Prostate gland (tissue), 2 donors: ENCODE results near the gene CUL1.

Experiments
- CTCF ChIP-seq, 4 experiments: fragments of 200-600 bp in 2 of 4; fragments of 450-650 bp in 2 of 4; sonication (generic) in 2 of 4; IDR thresholded peaks; 1 replicate in 3 of 4; 2 replicates in 1 of 4; pipeline ENCODE4 v1.5.1; 2016 to 2019; ENCODE audit warnings: antibody characterized with exemption in 4 of 4, mild to moderate bottlenecking in 2 of 4, moderate library complexity in 2 of 4
- POLR2A ChIP-seq: fragments of 450-650 bp; IDR thresholded peaks from one replicate; pipeline ENCODE4 v1.6.1; 2016; ENCODE audit warnings: antibody characterized with exemption, mild to moderate bottlenecking

GRCh38 chr7:148718431-148718830, 19.7 kb downstream of the CUL1 start:
- TF ChIP-seq POLR2A = no peak
- TF ChIP-seq CTCF (IDR thresholded peaks at IDR 0.05) = no peak
